Activated CD8-positive, alpha-beta memory T cell treated with anti-CD3 and anti-CD28 coated beads, Interleukin-2, amount 50 U/mL, for 4 hours (primary cell): Measurements from ENCODE around the gene EBF4.
"Not testable (repeated sequence)": the region's sequence is repeated elsewhere in the genome, so short reads cannot be mapped to it uniquely, and the experiment has no call there.

Experiments used
- DNase-seq: peaks from one replicate; pipeline ENCODE4 v3.0.0-alpha.2; 2020

EBF4 gene

GRCh38 chr20:2760297-2760951, 67.8 kb downstream of the EBF4 start:
- DNase-seq, result no peak

DNA sequence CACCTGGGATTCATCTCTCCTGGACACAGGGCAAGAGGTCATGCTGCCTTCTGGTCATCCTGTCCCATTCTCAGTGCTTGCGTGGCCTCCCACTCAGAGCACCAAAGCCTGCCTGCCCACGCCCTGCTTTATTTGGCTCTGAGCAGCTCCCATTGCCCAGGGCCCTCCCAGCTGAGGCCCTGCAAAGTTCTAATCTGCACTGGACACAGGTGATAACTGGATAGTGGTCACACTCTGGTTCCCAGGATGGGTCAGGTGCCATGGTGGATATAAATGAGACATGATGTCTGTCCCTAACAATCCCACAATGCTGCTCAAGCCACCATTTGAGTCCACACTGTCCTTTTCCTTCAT, 68.3 kb downstream of the EBF4 start:
- DNase-seq, result no peak

DNA sequence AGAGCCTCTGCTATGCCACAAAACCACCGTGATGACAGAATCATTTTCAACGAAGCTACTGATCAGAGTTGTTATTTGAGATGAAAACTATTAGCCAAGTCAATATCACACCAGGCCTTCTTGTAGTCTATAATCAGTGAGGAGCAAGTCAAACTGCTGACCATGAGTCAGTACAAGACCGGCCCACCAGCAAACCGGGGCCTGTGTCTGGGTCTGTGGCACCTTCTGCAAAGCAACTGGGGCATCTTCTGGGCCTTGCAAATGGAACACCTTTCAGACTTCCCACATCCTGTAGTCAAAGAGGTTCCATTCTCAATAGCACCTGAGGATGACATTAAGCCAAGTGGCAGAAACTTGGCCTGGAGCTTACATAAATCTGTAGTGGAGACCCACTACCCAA, 69.3 kb downstream of the EBF4 start:
- no peak for DNase-seq

- DNase-seq, result no peak
Measured at GRCh38 chr20:2762578-2763131, 70.1 kb downstream of the EBF4 start.

GRCh38 chr20:2763186-2763585, 70.6 kb downstream of the EBF4 start:
- DNase-seq, result no peak

GRCh38 chr20:2767768-2768631, 75.4 kb downstream of the EBF4 start:
- DNase-seq, result no peak

DNA sequence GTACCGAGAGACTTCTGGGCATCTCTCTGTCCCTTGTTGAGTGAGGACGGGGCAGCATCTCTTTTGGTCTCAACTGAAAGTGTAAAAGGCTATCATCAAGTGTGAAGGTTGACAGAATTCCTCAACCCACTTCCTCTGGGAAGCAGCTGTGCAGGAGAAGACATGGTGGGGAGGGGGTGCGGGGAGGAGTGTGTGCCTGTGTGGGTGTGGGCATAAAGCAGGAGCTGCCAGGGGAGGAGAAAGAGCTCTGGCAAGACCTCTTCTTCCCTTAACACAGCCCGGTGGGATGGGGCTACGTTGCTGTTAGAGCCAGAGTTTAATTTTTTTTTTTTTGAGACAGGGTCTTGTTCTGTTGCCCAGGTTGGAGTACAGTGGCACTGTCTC, 76.0 kb downstream of the EBF4 start:
- no peak for DNase-seq

- DNase-seq, result not testable (repeated sequence)
Measured at GRCh38 chr20:2770091-2770490, 77.5 kb downstream of the EBF4 start.

GRCh38 chr20:2771631-2772080, 79.1 kb downstream of the EBF4 start:
- DNase-seq, result no peak

- no peak for DNase-seq
Measured at GRCh38 chr20:2773812-2774211, 81.2 kb downstream of the EBF4 start.

DNA sequence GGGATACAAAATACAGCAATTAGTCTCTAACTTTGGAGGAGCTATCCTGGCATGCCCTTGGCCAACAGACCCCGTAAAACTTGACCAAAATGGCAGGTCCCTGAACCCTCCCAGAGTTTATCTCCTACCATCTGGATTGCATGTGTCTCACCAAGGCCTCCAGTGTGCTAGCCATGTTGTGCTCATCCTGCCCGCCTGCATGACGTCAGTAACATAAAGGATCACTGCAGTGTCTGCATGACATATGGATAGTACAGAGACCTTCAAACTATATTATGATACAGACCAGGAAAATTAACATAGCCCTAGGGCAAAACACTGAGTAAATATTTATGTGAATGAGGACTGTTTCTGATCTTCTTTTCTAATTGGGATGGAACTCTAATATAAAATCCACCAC, 82.6 kb downstream of the EBF4 start:
- DNase-seq, result no peak

DNA sequence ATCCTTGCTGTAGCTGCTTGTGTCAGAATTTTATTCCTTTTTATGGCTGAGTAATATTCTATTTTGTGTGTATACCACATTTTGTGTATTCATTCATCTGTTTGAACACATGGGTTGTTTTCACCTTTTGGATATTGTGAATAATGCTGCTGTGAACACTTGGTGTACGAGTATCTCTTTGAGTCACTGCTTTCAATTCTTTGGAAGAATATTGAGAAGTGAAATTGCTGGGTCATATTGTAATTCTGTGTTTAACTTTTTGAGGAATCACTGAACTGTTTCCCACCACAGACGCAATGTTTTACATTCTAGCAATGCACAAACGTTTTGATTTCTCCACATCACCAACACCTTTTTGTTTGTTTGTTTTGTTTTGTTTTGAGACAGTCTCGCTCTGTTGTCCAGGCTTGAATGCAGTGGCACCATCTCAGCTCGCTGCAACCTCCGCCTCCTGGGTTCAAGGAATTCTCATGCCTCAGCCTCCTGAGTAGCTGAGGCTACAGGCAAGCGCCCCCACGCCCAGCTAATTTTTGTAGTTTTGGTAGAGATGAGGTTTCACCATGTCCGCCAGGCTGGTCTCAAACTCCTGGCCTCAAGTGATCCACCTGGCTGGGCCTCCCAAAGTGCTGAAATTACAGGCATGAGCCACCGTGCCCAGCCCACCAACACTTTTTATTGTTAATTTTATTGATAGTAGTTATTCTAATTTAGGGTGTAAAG, 86.2 kb downstream of the EBF4 start:
- DNase-seq, result no peak

DNA sequence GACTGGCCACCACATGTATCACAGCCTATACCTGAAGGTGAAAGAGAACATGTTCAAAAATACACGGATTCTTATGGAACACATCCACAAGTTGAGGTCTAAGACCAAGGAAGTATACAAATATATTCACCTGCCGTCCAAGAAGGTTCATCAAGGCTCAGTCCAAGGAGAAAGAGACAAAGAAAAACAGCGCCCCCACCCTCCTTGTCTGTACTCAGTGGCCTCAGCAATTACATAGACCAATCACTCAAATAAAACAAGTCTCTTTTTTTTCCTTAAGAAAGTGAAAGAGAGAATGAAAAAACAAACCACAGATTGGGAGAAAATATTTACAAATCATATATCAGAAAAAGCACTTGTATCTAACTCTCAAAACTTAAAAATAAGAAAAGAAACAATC, 88.4 kb downstream of the EBF4 start:
- DNase-seq, result no peak

GRCh38 chr20:2783908-2784566, 91.5 kb downstream of the EBF4 start:
- no peak for DNase-seq

- no peak for DNase-seq
Measured at GRCh38 chr20:2793471-2793870, 100.9 kb downstream of the EBF4 start.

DNA sequence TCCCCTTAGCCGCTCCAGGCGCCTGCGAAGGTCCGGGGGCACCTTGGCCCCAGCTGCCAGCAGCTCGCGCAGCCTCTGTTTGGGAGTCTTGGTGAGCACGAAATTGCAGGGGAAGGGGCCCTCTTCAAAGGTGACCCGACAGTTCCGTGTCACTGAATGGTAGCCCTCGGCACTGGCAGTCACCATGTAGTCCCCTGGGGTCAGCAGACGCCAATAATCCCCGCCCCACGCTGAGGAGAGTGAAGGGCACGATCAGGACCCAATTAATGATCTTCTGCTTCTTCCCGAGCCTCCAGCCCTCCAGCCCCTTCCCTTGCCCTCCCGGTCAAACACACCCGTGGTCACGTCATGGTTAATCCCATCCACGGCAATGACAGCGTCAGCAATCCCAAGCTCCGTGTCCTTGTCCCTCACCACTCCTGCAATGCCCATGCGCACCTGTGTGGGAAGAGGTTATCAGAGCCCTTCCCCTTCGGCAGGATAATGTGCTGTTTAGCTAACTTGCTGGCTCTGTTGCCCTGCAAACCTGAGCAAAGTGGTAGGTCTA, 101.7 kb downstream of the EBF4 start:
- no peak for DNase-seq

DNA sequence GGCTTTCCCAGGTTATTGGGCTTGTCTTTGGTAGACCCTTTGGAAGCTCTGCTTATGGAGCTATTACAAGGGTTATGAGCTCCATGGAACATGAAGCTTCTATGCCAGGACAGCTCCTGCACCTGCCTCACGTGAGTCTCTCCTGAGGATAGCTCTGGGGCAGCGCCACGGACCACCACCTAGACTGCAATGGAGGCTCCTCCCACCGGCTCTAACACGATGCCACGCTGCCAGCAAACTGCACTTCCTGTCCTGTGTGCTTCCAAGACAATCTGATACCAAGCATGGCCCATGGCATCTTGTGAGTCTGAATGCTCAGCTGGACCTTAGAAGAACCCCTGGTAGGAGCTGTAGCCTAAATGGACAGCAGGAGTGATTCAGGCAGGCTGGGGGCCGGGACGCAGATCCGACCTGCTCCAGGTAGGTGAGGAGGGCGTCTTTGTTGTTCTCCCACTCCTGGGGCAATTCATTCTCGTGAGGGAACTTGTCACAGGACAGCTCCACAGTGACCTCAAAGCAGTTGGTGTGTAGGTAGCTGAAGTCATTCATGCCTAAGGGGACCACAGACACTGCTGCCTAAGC, 102.4 kb downstream of the EBF4 start:
- DNase-seq, result no peak

DNA sequence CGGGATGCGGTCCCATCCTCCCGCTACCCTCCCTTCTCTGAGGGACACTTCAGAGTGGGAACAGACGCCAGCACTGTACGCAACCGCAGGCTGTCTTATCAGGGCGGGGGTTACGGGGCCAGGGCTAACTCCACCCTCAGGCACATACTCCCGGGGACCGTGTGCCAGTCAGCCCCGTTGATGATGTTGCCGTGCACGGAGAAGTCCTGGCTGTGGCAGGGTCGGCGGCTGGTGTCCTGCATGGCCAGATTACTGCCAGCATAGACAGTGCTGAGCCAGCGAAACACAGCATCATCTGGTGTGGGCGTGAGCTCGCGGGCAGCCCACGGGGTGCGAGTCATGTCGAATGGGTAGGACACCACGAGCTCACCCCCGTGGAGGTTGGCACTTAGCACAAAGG, 102.9 kb downstream of the EBF4 start:
- DNase-seq, result no peak

GRCh38 chr20:2796011-2796660, 103.6 kb downstream of the EBF4 start:
- DNase-seq, result no peak

DNA sequence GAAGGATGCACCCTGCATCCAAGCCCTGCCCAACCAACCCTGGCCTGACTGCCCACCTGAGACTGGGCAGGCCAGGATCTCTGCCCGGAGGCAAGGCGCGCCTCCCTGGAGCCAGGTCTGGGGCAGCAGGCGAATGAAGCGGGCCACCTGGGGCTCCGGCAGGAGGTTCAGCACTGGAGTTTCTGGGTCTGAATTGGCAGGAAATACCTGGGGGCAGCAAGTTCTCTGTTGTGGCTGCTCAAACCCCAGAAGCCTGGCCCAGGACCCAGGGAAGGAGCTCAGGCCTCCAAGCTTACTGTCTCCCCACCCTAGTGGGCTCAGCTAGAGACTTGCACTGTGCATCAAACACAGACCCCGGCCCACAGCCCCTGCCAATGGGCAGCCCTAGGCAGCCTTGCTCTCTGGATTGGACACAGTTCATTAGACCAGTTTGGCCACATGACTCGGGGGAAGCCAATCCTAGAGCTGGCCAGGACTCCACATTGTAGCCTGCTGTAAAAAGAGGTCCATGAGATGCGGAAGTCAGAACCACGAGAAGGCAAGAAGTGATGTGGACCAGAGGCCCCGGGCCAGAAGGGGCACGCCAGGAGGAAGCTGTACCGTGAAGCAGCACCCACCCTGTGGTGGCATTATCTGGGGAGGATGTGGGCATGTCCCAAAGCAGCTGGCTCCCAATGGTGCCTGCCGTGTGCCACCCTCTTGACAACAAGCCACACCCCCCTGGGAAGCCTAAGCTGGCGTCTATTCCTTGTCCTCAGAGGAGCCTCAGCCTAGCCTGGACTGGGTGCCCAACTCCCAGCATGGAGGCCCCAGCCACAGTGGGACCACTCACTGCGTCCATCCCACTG, 104.8 kb downstream of the EBF4 start:
- no peak for DNase-seq
